GM12872 (cell line): ENCODE results near the gene OR51V1.

Experiments
- TF ChIP-seq, protein P1 (sequence below): IDR thresholded peaks from 3 replicates; pipeline ENCODE4 v1.5.1; 2011; ENCODE audit warnings: low read depth, mild to moderate bottlenecking, low read length, moderate library complexity; ENCODE audit not compliant: insufficient read depth

The OR51V1 gene

DNA sequence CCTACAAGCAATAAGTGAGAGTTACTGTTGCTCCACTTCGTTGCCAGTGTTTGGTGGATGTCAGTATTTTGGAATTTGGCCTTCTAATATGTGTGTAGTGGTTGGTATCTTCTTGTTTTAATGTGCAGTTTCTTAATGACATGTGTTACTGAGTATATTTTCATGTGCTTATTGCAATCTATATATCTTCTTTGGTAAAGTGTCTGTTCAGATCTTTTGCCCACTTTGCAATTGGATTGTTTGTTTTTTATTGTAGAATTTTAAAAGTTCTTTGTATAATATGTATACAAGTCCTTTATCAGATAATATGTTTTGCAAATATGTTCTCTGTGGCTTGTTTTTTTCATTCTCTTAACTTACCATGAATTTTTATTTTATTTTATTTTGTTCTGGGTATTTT, 7.7 kb downstream of the OR51V1 start:
- TF ChIP-seq, protein P1, sequence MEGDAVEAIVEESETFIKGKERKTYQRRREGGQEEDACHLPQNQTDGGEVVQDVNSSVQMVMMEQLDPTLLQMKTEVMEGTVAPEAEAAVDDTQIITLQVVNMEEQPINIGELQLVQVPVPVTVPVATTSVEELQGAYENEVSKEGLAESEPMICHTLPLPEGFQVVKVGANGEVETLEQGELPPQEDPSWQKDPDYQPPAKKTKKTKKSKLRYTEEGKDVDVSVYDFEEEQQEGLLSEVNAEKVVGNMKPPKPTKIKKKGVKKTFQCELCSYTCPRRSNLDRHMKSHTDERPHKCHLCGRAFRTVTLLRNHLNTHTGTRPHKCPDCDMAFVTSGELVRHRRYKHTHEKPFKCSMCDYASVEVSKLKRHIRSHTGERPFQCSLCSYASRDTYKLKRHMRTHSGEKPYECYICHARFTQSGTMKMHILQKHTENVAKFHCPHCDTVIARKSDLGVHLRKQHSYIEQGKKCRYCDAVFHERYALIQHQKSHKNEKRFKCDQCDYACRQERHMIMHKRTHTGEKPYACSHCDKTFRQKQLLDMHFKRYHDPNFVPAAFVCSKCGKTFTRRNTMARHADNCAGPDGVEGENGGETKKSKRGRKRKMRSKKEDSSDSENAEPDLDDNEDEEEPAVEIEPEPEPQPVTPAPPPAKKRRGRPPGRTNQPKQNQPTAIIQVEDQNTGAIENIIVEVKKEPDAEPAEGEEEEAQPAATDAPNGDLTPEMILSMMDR = no peak

- TF ChIP-seq, protein P1 = no peak
Measured at GRCh38 chr11:5188201-5188600, 12.3 kb downstream of the OR51V1 start.

- TF ChIP-seq, protein P1 = no peak
Measured at GRCh38 chr11:5178046-5178837, 22.2 kb downstream of the OR51V1 start.

GRCh38 chr11:5174934-5175333, 25.5 kb downstream of the OR51V1 start:
- TF ChIP-seq, protein P1 = no peak

DNA sequence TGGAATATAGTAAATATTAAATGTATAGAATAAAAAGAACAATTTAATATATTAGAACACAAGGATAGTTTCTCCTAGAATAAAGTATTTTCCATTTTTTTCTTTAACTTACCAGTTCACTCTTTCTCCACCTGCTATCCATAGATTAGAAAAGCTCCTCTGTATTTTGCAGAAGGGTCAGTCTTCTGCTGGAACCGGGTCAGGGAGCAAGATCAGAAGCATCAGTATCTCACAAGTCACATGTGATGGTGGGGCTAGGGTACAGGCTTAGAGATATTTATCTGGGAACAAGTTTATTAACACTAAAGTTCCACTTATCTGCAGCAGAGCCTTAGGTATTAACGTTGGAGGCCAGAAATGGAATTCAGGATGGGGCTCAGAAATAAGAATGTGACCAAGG, 28.6 kb downstream of the OR51V1 start:
- TF ChIP-seq, protein P1 = no peak

DNA sequence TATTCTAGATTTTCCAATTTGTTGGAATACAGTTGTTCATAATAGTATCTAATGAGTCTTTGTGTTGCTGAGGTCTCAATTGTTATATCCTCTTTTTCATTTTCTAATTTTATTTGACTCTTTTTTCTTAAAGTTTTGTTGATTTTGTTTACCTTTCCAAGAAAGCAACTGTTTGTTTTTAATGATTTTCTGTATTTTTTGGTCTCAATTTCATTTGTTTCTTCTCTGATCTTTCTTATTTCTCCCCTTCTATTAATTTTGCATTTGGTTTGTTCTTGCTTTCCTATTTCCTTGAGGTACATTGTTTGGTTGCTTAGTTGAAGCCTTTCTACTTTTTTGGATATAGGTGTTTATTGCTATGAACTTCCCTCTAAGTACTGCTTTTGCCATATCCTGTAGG, 40.7 kb downstream of the OR51V1 start:
- TF ChIP-seq, protein P1 = no peak

GRCh38 chr11:5154657-5155056, 45.8 kb downstream of the OR51V1 start, which contains the start of gene OR52A1:
TSS of gene OR52A1 (minus strand) at chr11:5154757. CDS start at chr11:5152369, 2,388 bp downstream.
- TF ChIP-seq, protein P1 = no peak
